Measurements from ENCODE around the gene VIPR2. TPM values are rescaled to one million over a fixed set of nuclear protein-coding genes. Genes with fewer than 3 reads are reported as not detected.

VIPR2 gene
- total and polyA plus RNA-seq, 2 of the 13 experiments (the other 11 are each of a cell fraction or from before 2014, with no cell fraction given): not detected

GRCh38 chr7:159116581-159117339, 27.9 kb downstream of the VIPR2 start (continued):
- no peak for TF ChIP-seq E2F5 (CRISPR knock-in tag; conservative IDR thresholded peaks at IDR 0.05)
- no peak for TF ChIP-seq ATF1 (CRISPR knock-in tag; IDR thresholded peaks at IDR 0.05)
- TF ChIP-seq ZNF234 (CRISPR knock-in tag; conservative IDR thresholded peaks at IDR 0.05): no peak
- TF ChIP-seq ZNF24 (IDR thresholded peaks at IDR 0.05): no peak

GRCh38 chr7:159115601-159116501, 28.8 kb downstream of the VIPR2 start:
- POLR2A ChIA-PET: no interaction called here
- TF ChIP-seq TAF1 (CRISPR knock-in tag; IDR thresholded peaks at IDR 0.05) (no peak), ZFP36L2 (CRISPR knock-in tag; IDR thresholded peaks at IDR 0.05) (no peak), MAFK (conservative IDR thresholded peaks at IDR 0.05 in 1 of 2, IDR thresholded peaks at IDR 0.05 in 1 of 2; ENCODE audit: low read length in 2 of 2) (no peak), MTA3 (CRISPR knock-in tag; IDR thresholded peaks at IDR 0.05) (no peak), TOPORS (CRISPR knock-in tag; IDR thresholded peaks at IDR 0.05) (no peak), HMGXB4 (CRISPR knock-in tag; IDR thresholded peaks at IDR 0.05; ENCODE audit: borderline replicate concordance in 1 of 2, low read depth in 1 of 2) (no peak), ZNF674 (CRISPR knock-in tag; IDR thresholded peaks at IDR 0.05; ENCODE audit: low read depth) (no peak), ATF7 (IDR thresholded peaks at IDR 0.05) (no peak), ATF7 (CRISPR knock-in tag; IDR thresholded peaks at IDR 0.05) (no peak), ZBTB39 (CRISPR knock-in tag; IDR thresholded peaks at IDR 0.05) (no peak), ONECUT2 (CRISPR knock-in tag; IDR thresholded peaks at IDR 0.05) (no peak), ZC3H4 (CRISPR knock-in tag; IDR thresholded peaks at IDR 0.05; ENCODE audit: borderline replicate concordance) (no peak), ZNF383 (CRISPR knock-in tag; IDR thresholded peaks at IDR 0.05; ENCODE audit: borderline replicate concordance) (no peak), ZSCAN20 (CRISPR knock-in tag; IDR thresholded peaks at IDR 0.05; ENCODE audit: borderline replicate concordance) (no peak)

More at GRCh38 chr7:159115601-159116501, 28.8 kb downstream of the VIPR2 start:
- CTCF ChIA-PET (ENCODE audit: low intra/inter-chr PET ratio, low total read pairs): no interaction called here
- no peak for ATAC-seq
- Histone ChIP-seq H3K4me3 (replicated peaks in 1 of 3; ENCODE audit: insufficient read depth in 1 of 3, low read depth in 2 of 3, low read length in 3 of 3) (no peak overlapping the region), H3K4me1 (ENCODE audit: insufficient read depth, low read length) (no peaks in the 10 kb centered on the region), H3K27ac (ENCODE audit: extremely low read length, insufficient read depth, low read length) (no peak overlapping the region), H3K9me3 (ENCODE audit: low read length) (no peaks in the 10 kb centered on the region), H3K27me3 (ENCODE audit: control insufficient read depth in 1 of 2, insufficient read depth in 2 of 2, low read length in 2 of 2) (peaks cover 3 to 87% of the 10 kb centered on the region in 2 experiments; a peak in 4 of 5 replicates), H3K9ac (ENCODE audit: insufficient read depth, low read depth, low read length) (no peak overlapping the region), H3K36me3 (replicated peaks in 1 of 2; ENCODE audit: control insufficient read depth in 1 of 2, insufficient read depth in 2 of 2, low read length in 2 of 2) (no peaks in the 10 kb centered on the region), H2AFZ (ENCODE audit: low read length) (no peak overlapping the region), H3K79me2 (ENCODE audit: insufficient read depth, low read length) (no peaks in the 10 kb centered on the region), H4K20me1 (ENCODE audit: insufficient read depth, low read length) (no peaks in the 10 kb centered on the region), H3K4me2 (ENCODE audit: low read depth, low read length) (no peak overlapping the region)
- intact Hi-C loops (cut with micrococcal nuclease; ENCODE audit: unreplicated experiment): no loop called here
- WGBS (ENCODE audit: low lambda C conversion rate): 13% methylated on average over 16 of the region's 19 CpGs
- FAIRE-seq: no peak
- no peak for DNase-seq (ENCODE audit: low spot score)
- in situ Hi-C loops (cut with HindIII; ENCODE audit: extremely low pct_ligation_motif_present, low pct_unique_long_range_greater_than_20kb): no loop called here
- BruUV-seq (replicated peaks): no TSS peak
